ENCODE data around the gene FRG2.
"Not testable (repeated sequence)": the region's sequence is repeated elsewhere in the genome, so short reads cannot be mapped to it uniquely, and the experiment has no call there.

- TF ChIP-seq YY1 (IDR thresholded peaks at IDR 0.05; ENCODE audit: insufficient read depth, insufficient replicate concordance, low read depth, low read length); JUN (CRISPR knock-in tag; IDR thresholded peaks at IDR 0.05): not testable (repeated sequence)
Observed at GRCh38 chr4:189985651-189986243, 41.3 kb downstream of the FRG2 start.

Measured in HepG2 (cell line).